ENCODE measurements around the gene MACF1.

- TF ChIP-seq CTCF (conservative IDR thresholded peaks at IDR 0.05; ENCODE audit: low read depth, low read length), result no peak
- no peak for TF ChIP-seq EZH2 (IDR thresholded peaks at IDR 0.05; ENCODE audit: borderline replicate concordance, low read depth, low read length, poor library complexity, severe bottlenecking)
Measured at GRCh38 chr1:39342776-39343175, 138.3 kb downstream of the MACF1 start.

Data from A673 (cell line).